GM19468 (cell line): ENCODE results near the gene GALNT12.

Experiments used
- ATAC-seq: cut with Tn5 transposase; IDR thresholded peaks from one replicate; pipeline ENCODE4 v1.9.1; 2021; ENCODE audit warnings: mild to moderate bottlenecking, moderate library complexity, moderate number of reproducible peaks; ENCODE audit not compliant: unreplicated experiment; ENCODE audit errors: extremely low read depth

Gene GALNT12

DNA sequence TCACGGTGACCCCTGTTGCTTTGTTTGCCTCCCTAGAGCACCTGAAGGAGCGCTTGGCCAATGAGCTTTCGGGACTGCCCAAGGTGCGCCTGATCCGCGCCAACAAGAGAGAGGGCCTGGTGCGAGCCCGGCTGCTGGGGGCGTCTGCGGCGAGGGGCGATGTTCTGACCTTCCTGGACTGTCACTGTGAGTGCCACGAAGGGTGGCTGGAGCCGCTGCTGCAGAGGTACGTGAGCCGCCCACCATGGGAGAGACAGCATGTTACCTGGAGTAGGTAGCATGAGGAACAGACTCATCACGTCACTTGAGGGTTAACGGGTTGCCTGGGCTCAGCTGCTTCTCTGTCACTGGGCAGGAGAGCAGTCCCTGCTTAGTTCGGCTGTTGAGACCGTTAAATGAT is 19.2 kb downstream of the GALNT12 start:
- no peak for ATAC-seq

GRCh38 chr9:98829766-98830165 is 22.3 kb downstream of the GALNT12 start:
- ATAC-seq: no peak

GRCh38 chr9:98830554-98830953 is 23.1 kb downstream of the GALNT12 start:
- no peak for ATAC-seq

- no peak for ATAC-seq
Observed at GRCh38 chr9:98831696-98832095, 24.2 kb downstream of the GALNT12 start.

DNA sequence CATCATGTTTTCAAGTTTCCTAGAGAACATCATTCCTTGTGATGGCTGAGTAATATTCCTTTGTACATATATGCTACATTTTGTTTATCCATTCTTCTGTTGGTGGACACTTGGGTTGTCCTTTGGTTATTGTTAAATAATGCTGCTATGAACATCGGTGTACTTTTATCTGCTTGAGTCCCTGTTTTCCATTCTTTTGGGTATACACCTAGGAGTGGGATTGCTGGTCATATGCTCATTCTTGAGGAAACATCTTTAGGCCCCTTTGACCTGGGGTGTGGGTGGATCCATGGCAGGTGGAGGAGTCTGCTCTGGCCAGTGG is 25.3 kb downstream of the GALNT12 start:
- no peak for ATAC-seq

- no peak for ATAC-seq
Observed at GRCh38 chr9:98833090-98833956, 25.9 kb downstream of the GALNT12 start.

DNA sequence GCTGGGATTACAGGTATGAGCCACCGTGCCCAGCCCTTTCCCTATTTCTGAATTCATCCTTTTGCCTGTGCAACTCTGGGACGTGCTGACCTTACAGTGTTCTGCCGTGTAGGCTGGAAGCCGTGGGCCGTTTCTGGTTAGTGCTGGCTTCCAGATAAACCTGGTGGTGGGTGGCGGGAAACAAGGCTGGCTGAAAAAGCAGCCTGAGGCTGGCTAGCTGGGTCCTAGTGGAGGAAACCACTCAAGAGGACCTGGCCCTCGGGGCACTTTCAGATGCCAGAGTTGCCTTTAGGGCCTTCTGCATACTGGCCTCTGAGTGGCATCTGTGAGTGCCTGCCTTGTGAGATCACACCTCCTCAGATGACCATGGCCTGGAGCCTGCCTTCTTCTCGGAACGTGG is 26.9 kb downstream of the GALNT12 start:
- no peak for ATAC-seq

GRCh38 chr9:98836206-98836605 is 28.7 kb downstream of the GALNT12 start:
- ATAC-seq: no peak

GRCh38 chr9:98837516-98837915 is 30.0 kb downstream of the GALNT12 start:
- ATAC-seq: no peak

GRCh38 chr9:98838155-98838867 is 30.8 kb downstream of the GALNT12 start:
- no peak for ATAC-seq

DNA sequence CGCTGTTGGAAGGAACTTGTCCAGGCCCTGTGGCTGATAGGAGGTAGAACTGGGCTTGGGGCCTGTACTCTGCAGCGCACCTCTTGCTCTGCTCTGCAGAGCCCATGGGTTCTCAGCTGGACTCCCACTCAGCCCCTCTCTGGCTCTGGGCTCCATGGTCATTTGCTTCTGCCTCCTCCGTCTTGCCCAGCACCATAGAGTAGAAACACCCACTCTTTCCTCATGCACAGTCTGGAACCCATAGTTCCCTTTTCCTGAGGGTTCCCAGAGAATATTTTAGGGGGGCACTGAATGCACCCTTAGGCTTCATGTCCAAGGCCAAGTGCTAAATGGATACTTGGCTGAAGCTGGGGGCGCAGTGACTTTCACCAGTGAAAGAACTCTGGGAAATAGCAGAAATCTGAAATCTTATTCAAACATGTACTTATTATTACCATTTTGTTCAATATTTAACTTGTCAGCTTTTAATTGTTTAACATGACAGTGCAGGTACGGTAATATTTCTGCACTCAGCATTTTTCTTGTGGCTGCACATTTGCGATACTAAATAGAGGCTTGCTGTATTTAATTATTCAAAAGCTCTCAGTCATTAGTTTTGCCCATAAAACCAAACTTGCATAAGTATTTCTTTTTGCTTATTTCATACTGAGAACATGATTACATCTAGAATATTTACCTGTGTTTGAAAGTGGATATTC is 31.5 kb downstream of the GALNT12 start:
- no peak for ATAC-seq

DNA sequence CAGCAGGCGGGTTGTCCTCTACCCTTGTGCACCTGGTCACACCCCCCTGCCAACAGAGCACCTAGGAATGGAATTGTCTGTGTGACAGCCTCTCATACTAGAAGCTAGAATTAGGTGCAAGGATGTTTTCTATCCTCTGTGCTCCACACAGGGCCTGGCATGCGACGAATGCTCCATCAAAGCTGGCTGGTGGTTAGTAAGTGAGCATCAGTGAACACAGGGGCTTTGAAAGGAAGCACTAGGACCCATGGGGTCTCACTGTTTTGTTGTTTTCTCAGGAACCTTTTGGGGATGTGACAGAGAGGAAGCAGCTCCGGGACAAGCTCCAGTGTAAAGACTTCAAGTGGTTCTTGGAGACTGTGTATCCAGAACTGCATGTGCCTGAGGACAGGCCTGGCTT is 32.3 kb downstream of the GALNT12 start:
- ATAC-seq: no peak

- ATAC-seq: no peak
Observed at GRCh38 chr9:98842510-98842909, 35.0 kb downstream of the GALNT12 start.

DNA sequence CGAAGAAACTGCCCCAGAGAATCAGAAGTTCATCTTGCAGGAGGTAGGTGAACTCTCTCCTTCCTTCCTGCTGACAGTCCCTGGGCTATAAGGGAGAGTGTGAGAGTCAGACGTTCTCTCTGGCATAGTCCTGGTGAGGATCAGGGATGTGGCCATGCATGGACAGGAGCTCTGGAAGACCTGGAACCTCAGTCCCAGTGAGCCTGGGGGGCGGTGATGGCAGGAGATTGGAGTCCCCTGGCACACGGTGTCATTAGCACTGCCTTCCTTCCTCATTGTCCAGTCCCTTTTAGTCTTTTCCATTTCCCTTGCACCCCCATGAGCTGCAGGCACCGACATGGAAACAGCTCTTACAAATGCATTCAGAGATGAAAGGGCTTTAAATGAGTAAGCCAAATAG is 38.6 kb downstream of the GALNT12 start:
- no peak for ATAC-seq

DNA sequence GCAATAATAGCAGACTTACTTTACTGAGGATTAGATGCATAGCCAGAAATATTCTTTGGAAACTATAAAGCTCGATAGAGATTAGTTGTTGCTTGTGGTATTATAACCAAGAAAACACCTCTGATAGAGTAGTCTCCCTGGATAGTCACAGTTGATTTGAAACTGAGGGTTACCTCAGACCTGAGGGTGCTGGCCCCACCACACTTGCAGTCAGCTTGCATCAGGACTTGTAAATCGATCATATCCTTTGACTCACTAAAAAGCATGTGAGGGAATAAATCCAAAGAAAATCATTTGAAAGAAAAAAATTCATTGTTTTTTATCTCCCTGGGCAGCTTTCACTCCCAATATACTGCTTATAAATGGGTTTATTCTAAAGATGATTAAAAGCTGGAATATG is 39.4 kb downstream of the GALNT12 start:
- ATAC-seq: no peak

DNA sequence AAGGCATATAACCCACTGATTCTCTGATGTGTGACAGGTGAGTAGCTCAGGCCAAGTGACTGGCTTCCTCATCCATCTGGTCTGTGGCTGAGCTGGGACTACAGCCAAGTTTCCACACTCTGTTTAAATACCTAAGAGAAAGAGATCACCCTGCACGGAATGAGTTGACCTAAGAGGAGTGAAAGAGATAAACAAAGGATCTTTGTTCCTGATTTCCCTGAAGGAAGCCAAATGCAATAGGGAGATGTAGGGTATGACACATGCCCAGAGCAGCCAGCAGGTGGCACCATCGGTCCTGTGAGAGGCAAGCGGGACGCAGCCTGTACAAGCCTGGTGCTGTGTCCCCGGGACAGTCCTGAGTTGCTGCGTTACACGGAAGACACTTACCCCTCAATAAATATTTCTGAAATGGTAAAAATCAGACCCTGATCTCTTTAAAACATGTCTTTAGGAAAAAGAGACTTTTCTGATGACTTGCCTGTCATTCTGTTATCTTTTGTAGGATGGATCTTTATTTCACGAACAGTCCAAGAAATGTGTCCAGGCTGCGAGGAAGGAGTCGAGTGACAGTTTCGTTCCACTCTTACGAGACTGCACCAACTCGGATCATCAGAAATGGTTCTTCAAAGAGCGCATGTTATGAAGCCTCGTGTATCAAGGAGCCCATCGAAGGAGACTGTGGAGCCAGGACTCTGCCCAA is 41.1 kb downstream of the GALNT12 start:
- no peak for ATAC-seq

GRCh38 chr9:98849563-98849962 is 42.1 kb downstream of the GALNT12 start:
- no peak for ATAC-seq

DNA sequence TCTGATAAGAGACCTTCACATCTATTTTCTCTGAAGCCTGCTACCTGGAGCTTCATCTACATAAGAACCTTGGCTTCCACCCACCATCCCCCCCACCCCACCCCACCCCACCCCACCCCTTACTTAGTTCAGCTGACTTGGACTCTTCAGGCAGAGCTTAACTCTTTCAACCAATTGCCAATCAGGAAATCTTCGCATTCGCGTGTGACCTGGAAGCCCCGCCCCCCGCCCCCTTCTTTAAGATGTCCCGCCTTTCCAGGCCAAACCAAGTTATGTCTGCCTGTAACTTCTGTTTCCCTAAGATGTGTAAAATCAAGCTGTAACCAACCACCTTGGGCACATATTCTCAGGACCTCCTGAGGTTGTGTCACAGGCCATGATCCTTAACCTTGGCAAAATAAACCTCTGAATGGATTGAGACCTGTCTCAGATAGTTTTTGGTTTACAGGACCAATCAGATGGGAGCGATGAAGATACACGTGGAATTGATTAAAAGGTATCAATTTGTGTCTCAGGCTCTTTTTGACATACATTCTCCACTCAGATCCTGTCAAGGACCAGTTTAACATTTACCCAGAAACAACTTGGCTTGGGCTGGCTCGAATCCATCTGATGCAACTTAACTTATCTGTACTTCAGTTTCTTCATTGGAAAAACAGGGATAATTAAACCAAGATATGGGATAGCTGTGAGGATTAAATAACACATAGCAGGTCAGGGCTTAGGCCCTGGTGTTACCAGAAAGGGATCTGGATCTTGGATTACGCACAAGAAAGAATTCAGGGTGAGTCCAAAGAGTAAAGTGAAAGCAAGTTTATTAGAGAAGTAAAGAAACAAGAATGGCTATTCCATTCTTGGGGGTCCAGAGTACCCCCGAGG is 43.6 kb downstream of the GALNT12 start:
- ATAC-seq: no peak

- ATAC-seq: no peak
Observed at GRCh38 chr9:98851730-98852459, 44.4 kb downstream of the GALNT12 start.
